Activated T-cell treated with anti-CD3 and anti-CD28 coated beads, Interleukin-2, amount 50 U/mL, for 4 hours (primary cell): ENCODE data around the gene MARCHF11. TPM values are rescaled to one million over a fixed set of nuclear protein-coding genes. Genes with fewer than 3 reads are reported as not detected.

ENCODE experiments used
- ATAC-seq, 2 donors: fragments of 200-7000 bp; cut with Tn5 transposase; one replicate each; pipeline ENCODE4 v1.10.0; 2021
- DNase-seq: peaks from one replicate; pipeline ENCODE4 v3.0.0-alpha.2; 2020
- H3K27me3 Mint-ChIP-seq: one replicate; pipeline ENCODE4 v1.8.0; 2021; ENCODE audit warnings: low read depth, mixed read lengths
- H3K36me3 Mint-ChIP-seq: one replicate; pipeline ENCODE4 v1.8.0; 2022; ENCODE audit warnings: mixed read lengths; ENCODE audit not compliant: insufficient read depth
- H3K4me1 Mint-ChIP-seq: one replicate; pipeline ENCODE4 v1.8.0; 2021; ENCODE audit warnings: low read depth, mixed read lengths
- H3K4me3 Mint-ChIP-seq: one replicate; pipeline ENCODE4 v1.8.0; 2021; ENCODE audit warnings: mild to moderate bottlenecking, moderate library complexity, mixed read lengths
- H3K9me3 Mint-ChIP-seq: one replicate; pipeline ENCODE4 v1.8.0; 2021; ENCODE audit warnings: mixed read lengths
- total RNA-seq, 3 donors: library from RNA; stranded (reverse); gene quantifications; one replicate each; pipeline ENCODE4 v1.2.1, GENCODE V29; 2021

The MARCHF11 gene, protein sequence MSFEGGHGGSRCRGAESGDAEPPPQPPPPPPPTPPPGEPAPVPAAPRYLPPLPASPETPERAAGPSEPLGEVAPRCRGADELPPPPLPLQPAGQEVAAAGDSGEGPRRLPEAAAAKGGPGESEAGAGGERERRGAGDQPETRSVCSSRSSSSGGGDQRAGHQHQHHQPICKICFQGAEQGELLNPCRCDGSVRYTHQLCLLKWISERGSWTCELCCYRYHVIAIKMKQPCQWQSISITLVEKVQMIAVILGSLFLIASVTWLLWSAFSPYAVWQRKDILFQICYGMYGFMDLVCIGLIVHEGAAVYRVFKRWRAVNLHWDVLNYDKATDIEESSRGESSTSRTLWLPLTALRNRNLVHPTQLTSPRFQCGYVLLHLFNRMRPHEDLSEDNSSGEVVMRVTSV
- not detected for total RNA-seq

- DNase-seq: no peak
- Mint-ChIP-seq H3K4me1 (peaks cover 3% of the 10 kb centered on the region), H3K36me3 (no peaks in the 10 kb centered on the region), H3K27me3 (peaks cover 39% of the 10 kb centered on the region), H3K4me3 (no peak within 1 kb of the TSS), H3K9me3 (peaks cover 3% of the 10 kb centered on the region)
- ATAC-seq: no peak
Observed at GRCh38 chr5:16179511-16179935, at the start of gene MARCHF11. MARCHF11 (minus strand) TSS chr5:16179791; CDS start chr5:16179575, 216 bp downstream.

DNA sequence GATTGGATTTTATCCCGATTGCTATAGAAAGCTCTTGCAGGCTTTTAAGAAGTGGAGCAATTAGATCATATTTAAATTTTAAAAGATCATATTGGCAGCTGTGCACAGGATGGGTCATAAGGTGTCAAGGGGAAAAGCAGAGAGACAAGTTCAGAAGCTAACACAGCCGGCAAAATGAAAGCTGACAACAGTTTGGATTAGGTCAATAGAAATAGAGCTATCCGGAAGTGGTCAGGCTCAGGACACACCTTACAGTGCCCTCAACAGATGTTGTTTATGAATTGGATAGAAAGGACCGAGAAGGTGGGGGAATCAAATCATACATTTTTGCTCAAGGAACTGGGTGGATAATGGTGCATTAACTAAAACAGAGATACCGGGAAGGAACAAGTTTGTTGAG, 46.3 kb upstream of the MARCHF11 start:
- Mint-ChIP-seq H3K4me3 (no peak overlapping the region), H3K9me3 (peaks cover 3% of the 10 kb centered on the region)

DNA sequence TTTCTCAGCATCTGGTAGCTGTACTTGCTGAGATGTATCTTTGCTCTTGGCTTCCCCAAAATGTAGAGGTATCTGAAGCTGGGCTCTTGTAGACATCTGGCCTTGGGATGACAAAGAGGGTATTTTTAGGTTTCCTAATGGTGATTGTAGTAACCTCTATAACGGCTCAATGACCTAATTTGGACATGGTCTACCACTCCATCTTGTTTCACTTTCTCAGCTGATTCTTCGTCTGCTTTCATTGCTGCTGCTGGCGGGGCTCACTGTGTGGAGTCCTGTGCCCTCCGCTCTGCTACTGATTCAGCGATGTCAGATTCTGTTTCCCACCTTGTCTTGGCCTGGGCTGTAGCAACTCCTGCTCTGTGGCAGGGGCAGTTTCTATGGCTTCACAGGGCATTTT, 12.7 kb upstream of the MARCHF11 start:
- ATAC-seq: no peak
- Mint-ChIP-seq H3K4me3 (no peak overlapping the region), H3K4me1 (no peaks in the 10 kb centered on the region), H3K36me3 (no peaks in the 10 kb centered on the region), H3K9me3 (peaks cover 3% of the 10 kb centered on the region), H3K27me3 (no peaks in the 10 kb centered on the region)
- no peak for DNase-seq

More for the DNA sequence above, 46.3 kb upstream of the MARCHF11 start:
- DNase-seq: no peak
- no peak for ATAC-seq
- Mint-ChIP-seq H3K4me1 (no peaks in the 10 kb centered on the region), H3K36me3 (no peaks in the 10 kb centered on the region), H3K27me3 (no peaks in the 10 kb centered on the region)

DNA sequence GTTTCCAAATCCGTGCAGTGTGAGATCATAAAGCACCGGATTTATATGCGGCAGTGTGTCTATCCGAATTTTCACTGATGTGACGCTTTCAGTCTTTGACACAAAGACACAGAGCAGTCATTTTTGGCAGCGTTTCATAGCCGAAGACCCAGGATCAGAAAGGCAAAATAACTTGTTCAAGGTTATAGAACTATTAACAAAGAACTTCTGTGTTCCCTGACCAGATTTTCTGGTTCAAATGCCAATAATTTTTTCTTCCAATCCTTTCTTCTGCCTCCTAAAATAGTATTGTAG, 1.1 kb upstream of the MARCHF11 start:
- ATAC-seq (no peak), DNase-seq (no peak)
- Mint-ChIP-seq H3K4me1 (peaks cover 3% of the 10 kb centered on the region), H3K4me3 (no peak overlapping the region), H3K27me3 (peaks cover 37% of the 10 kb centered on the region), H3K9me3 (peaks cover 3% of the 10 kb centered on the region), H3K36me3 (no peaks in the 10 kb centered on the region)

GRCh38 chr5:16179936-16180788, 571 bp upstream of the MARCHF11 start:
- Mint-ChIP-seq H3K9me3 (peaks cover 3% of the 10 kb centered on the region), H3K4me3 (no peak overlapping the region), H3K36me3 (no peaks in the 10 kb centered on the region), H3K4me1 (peaks cover 3% of the 10 kb centered on the region), H3K27me3 (peaks cover 39% of the 10 kb centered on the region)
- DNase-seq (no peak), ATAC-seq (no peak)

DNA sequence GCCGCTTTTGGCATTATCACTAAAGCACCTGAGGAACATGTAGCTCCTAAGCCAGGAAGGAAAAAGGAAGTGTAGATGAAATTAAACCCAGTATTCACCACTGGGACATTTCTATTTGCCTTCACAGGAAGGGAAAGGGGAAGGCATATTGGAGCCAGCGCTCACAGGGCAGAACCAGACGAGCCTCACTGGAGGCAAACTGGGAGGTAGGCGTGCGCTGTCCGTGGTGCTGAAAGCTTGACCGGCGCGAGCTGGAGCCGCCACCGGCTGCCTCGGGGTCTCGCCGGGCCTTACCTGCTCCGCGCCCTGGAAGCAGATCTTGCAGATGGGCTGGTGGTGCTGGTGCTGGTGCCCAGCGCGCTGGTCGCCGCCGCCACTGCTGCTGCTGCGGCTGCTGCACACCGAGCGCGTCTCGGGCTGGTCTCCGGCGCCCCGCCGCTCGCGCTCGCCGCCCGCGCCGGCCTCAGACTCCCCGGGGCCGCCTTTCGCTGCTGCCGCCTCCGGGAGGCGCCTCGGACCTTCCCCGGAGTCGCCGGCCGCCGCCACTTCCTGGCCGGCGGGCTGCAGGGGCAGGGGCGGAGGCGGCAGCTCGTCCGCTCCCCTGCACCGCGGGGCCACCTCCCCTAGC, 732 bp downstream of the MARCHF11 start:
- Mint-ChIP-seq H3K9me3 (peaks cover 3% of the 10 kb centered on the region), H3K27me3 (peaks cover 39% of the 10 kb centered on the region), H3K4me3 (no peak overlapping the region), H3K4me1 (peaks cover 3% of the 10 kb centered on the region), H3K36me3 (no peaks in the 10 kb centered on the region)
- no peak for DNase-seq
- peak in 1 of 2 donors; percentile 30 for ATAC-seq

DNA sequence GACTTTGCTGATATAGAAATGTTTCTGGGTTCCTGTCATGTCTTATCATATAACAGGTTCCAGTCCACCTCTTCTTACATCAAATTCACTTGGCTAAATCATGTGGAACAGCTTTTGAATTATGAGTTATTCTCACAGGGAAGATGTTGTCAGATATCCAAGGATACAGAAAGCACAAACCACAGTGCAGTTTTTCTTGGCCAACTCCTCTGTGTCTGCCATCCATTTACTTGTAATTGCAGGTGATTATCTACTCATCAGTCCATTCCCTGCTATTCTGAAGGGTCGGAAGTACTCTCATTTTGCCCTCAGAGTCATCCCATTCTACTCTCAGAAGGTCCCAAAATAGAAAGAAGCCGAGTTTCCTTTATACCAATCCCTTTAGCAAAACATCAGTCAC, 10.0 kb downstream of the MARCHF11 start:
- Mint-ChIP-seq H3K36me3 (no peaks in the 10 kb centered on the region), H3K9me3 (no peaks in the 10 kb centered on the region), H3K27me3 (no peaks in the 10 kb centered on the region), H3K4me3 (no peak overlapping the region), H3K4me1 (no peaks in the 10 kb centered on the region)
- DNase-seq (no peak), ATAC-seq (no peak)

DNA sequence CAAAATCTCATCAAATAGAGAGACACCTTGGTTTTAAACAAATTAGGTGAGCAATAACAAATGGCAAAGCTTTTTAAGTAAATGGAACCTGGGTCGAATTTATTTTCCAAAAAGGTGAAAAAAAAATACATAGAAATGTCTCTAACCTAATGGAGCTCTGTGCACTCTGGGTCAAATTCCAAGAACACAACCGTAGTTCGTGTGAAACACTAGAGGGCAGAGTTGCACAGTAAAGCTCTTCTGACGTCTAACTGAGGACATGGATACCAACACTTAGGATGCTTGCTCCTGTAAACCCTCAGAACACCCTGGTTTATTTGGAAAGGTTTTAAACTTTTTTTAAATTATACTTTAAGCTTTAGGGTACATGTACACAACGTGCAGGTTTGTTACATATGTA, 18.9 kb downstream of the MARCHF11 start:
- Mint-ChIP-seq H3K9me3 (no peaks in the 10 kb centered on the region), H3K4me1 (no peaks in the 10 kb centered on the region), H3K36me3 (no peaks in the 10 kb centered on the region), H3K4me3 (no peak overlapping the region), H3K27me3 (no peaks in the 10 kb centered on the region)
- DNase-seq: no peak
- peak in 1 of 2 donors; percentile 56 for ATAC-seq

DNA sequence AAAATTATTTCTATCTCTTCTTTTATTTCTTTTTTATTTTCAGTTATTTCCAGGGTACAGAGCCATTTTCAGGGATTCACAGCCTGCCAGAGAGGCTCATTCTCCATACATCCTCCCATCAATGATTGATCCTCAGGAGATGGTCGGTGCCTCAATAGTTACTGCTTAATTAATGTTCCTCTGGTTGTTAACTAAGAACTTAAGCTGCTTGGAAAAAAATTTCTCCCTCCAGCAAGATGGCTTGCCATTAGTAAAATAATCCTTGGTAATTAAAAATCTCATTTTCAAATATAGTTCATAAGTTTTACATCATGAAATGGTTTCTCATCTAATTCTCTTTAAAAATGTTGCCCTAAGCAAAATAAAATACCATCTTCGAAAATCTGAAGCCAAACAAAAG, 20.0 kb downstream of the MARCHF11 start:
- no peaks in the 10 kb centered on the region for H3K27me3 Mint-ChIP-seq
- DNase-seq: no peak
- ATAC-seq: no peak
- no peaks in the 10 kb centered on the region for H3K36me3 Mint-ChIP-seq
- no peak overlapping the region for H3K4me3 Mint-ChIP-seq
- no peaks in the 10 kb centered on the region for H3K4me1 Mint-ChIP-seq
- no peaks in the 10 kb centered on the region for H3K9me3 Mint-ChIP-seq

GRCh38 chr5:16156152-16156551, 23.4 kb downstream of the MARCHF11 start:
- no peaks in the 10 kb centered on the region for H3K36me3 Mint-ChIP-seq

DNA sequence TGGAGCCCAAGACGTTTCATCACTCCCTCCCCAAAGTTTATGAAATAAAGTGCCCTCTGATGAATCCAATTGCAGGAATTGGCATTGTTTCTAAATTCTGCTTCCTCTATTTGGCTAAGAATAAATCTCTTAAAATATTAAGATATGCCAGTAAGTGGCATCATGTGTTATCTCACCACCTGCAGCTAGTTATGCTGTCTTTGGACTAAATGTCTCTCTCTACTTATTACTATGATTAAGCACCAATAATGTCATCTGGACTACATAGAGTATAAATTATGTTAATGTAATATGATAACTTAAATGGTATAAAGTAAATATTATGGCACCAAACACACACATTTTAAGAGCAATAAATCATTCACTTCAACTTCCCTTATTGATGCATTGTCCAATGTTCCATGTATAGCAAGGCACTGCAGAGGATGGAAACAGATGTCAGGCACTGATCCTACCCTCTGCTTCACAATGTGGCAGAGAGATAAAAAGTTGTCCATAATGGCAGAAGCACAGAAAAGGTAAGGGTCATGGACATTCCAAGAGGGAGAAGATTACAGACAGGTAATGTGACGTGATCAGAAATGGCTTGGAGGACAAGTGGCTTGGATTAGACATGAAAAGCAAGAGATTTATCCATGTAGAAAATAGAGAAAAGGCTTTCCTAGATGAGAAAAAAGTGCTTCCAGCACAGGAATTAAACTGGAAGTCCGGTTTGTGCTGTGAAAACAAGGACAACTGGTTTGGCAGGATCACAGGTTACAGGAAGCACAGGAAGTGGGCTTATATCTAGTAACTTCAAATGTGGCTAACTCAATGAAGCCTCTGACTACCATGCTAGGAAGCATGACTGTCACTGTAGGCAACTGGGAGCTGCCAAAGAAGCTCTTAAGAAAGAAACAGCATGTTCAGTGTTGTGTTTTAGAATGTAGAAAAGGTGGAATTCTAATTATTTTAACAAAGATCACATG, 26.7 kb downstream of the MARCHF11 start:
- Mint-ChIP-seq H3K4me1 (no peaks in the 10 kb centered on the region), H3K36me3 (no peaks in the 10 kb centered on the region), H3K9me3 (peaks cover 4% of the 10 kb centered on the region), H3K27me3 (peaks cover 4% of the 10 kb centered on the region), H3K4me3 (no peak overlapping the region)
- ATAC-seq (no peak), DNase-seq (no peak)

More at GRCh38 chr5:16156152-16156551, 23.4 kb downstream of the MARCHF11 start:
- no peaks in the 10 kb centered on the region for H3K9me3 Mint-ChIP-seq
- no peak for ATAC-seq
- no peak overlapping the region for H3K4me3 Mint-ChIP-seq
- H3K4me1 Mint-ChIP-seq: no peaks in the 10 kb centered on the region
- DNase-seq: no peak
- peaks cover 4% of the 10 kb centered on the region for H3K27me3 Mint-ChIP-seq

- H3K27me3 Mint-ChIP-seq: peaks cover 7% of the 10 kb centered on the region
- H3K4me3 Mint-ChIP-seq: no peak overlapping the region
- H3K4me1 Mint-ChIP-seq: no peaks in the 10 kb centered on the region
- ATAC-seq (no peak), DNase-seq (no peak)
- no peaks in the 10 kb centered on the region for H3K36me3 Mint-ChIP-seq
- H3K9me3 Mint-ChIP-seq: peaks cover 4% of the 10 kb centered on the region
Observed at GRCh38 chr5:16149621-16150020, 30.0 kb downstream of the MARCHF11 start.

DNA sequence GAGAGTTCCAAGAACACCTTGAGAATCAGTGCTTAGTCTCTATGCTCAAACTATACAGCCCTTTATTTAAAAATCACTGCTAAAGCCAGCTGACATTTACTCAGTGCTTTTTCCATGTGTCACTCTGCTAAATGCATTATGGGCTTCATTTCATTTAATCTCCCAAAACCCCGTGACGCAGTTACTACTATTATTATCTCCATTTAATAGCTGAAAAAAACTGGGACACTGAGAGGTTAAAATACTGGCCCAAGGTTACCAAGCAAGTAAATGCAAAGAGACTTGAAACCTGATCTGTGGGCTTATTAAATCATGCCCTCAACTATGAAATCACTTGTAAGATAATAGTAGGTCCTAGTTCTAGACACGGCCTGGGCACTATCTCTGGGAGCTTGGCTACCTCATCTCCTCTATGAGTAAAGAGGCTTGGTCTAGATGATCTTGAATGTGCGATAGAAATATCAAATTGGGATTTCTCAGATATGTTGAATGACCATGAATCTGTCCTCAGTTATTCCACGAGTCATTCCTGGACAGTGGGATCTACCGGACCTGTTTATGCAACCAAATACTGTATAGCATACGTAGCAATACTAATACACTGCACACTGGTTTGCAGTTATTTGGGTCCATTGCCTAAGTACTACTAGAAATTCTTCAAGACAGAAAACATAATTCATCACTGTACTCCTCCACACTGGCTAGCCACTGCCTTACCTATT, 32.3 kb downstream of the MARCHF11 start:
- Mint-ChIP-seq H3K36me3 (no peaks in the 10 kb centered on the region), H3K4me1 (no peaks in the 10 kb centered on the region), H3K9me3 (peaks cover 4% of the 10 kb centered on the region), H3K4me3 (no peak overlapping the region), H3K27me3 (peaks cover 3% of the 10 kb centered on the region)
- DNase-seq (no peak), ATAC-seq (no peak)
